Measurements from ENCODE around the gene ELOVL6. TPM values are rescaled to one million over a fixed set of nuclear protein-coding genes. Genes with fewer than 3 reads are reported as not detected.

Gene ELOVL6
- total and polyA plus RNA-seq, 10 of the 15 experiments (the other 5 are each of a cell fraction or from before 2014, with no cell fraction given) = 3.9 to 33.5 (median 8.1) TPM

DNA sequence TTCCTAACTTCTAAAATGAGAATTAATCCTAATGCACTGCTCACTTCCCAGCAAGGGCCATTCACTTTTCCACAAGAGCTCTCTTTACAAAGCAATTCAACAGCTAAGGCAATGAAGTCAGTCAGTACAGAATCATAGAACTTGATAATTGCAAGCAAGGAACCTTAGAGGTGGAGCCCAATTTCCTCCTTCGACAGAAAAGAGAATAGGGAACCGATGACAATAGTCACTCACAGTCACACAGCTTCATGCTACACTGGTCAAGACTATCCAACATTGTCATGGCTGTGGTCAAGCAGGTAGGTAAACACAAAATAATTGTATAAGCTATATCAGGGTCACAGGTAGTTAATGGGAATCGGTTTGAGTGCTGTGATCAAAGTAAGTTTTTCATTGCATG, 90.0 kb downstream of the ELOVL6 start (continued):
- TF ChIP-seq, protein P1, sequence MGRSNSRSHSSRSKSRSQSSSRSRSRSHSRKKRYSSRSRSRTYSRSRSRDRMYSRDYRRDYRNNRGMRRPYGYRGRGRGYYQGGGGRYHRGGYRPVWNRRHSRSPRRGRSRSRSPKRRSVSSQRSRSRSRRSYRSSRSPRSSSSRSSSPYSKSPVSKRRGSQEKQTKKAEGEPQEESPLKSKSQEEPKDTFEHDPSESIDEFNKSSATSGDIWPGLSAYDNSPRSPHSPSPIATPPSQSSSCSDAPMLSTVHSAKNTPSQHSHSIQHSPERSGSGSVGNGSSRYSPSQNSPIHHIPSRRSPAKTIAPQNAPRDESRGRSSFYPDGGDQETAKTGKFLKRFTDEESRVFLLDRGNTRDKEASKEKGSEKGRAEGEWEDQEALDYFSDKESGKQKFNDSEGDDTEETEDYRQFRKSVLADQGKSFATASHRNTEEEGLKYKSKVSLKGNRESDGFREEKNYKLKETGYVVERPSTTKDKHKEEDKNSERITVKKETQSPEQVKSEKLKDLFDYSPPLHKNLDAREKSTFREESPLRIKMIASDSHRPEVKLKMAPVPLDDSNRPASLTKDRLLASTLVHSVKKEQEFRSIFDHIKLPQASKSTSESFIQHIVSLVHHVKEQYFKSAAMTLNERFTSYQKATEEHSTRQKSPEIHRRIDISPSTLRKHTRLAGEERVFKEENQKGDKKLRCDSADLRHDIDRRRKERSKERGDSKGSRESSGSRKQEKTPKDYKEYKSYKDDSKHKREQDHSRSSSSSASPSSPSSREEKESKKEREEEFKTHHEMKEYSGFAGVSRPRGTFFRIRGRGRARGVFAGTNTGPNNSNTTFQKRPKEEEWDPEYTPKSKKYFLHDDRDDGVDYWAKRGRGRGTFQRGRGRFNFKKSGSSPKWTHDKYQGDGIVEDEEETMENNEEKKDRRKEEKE (IDR thresholded peaks at IDR 0.05) = no peak
- TF ChIP-seq, protein P2, sequence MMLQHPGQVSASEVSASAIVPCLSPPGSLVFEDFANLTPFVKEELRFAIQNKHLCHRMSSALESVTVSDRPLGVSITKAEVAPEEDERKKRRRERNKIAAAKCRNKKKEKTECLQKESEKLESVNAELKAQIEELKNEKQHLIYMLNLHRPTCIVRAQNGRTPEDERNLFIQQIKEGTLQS (IDR thresholded peaks at IDR 0.05; ENCODE audit: borderline replicate concordance, extremely low read depth, low read depth, low read length) = no peak
- no peak for TF ChIP-seq RELA (IDR thresholded peaks at IDR 0.05; ENCODE audit: borderline replicate concordance, partially characterized antibody)
- TF ChIP-seq POLR2A (IDR thresholded peaks at IDR 0.05; ENCODE audit: low read depth, low read length) = no peak
- TF ChIP-seq SIX5 (IDR thresholded peaks at IDR 0.05; ENCODE audit: low read depth, low read length, severe bottlenecking) = no peak
- peak; percentile 76 for TF ChIP-seq RUNX3 (IDR thresholded peaks at IDR 0.05; ENCODE audit: low read length)
- no peak for TF ChIP-seq FOS (IDR thresholded peaks at IDR 0.05; ENCODE audit: borderline replicate concordance, extremely low read depth, insufficient read length)
- TF ChIP-seq EZH2 (IDR thresholded peaks at IDR 0.05; ENCODE audit: borderline replicate concordance, control insufficient read depth, low read depth, low read length) = no peak
- TF ChIP-seq HDGF (IDR thresholded peaks at IDR 0.05) = no peak
- no peak for TF ChIP-seq CREM (IDR thresholded peaks at IDR 0.05; ENCODE audit: low read depth)
- TF ChIP-seq TAF1 (IDR thresholded peaks at IDR 0.05; ENCODE audit: borderline replicate concordance, low read depth, low read length) = no peak
- no peak for TF ChIP-seq JUNB (IDR thresholded peaks at IDR 0.05)
- no peak for TF ChIP-seq HDAC2 (IDR thresholded peaks at IDR 0.05)
- no peak for TF ChIP-seq RFX5 (IDR thresholded peaks at IDR 0.05; ENCODE audit: low read depth, low read length)
- peak; percentile 34; the same call in 1 of the 2 replicates for TF ChIP-seq DPF2 (IDR thresholded peaks at IDR 0.05)
- TF ChIP-seq JUND (IDR thresholded peaks at IDR 0.05; ENCODE audit: low read depth, low read length) = no peak
- TF ChIP-seq IKZF1 (conservative IDR thresholded peaks at IDR 0.05) = peak; percentile 52
- peak; percentile 73 for TF ChIP-seq MTA2 (IDR thresholded peaks at IDR 0.05; ENCODE audit: low read depth)
- peak; percentile 49 to 63; a peak in 2 of 4 replicates for TF ChIP-seq IKZF2 (IDR thresholded peaks at IDR 0.05)
- no peak; the same call in 1 of the 2 replicates for TF ChIP-seq ZNF217 (IDR thresholded peaks at IDR 0.05)
- no peak for TF ChIP-seq ZBED1 (IDR thresholded peaks at IDR 0.05; ENCODE audit: borderline replicate concordance)
- TF ChIP-seq ZNF207 (IDR thresholded peaks at IDR 0.05; ENCODE audit: borderline replicate concordance) = no peak
- TF ChIP-seq POU2F2 (IDR thresholded peaks at IDR 0.05; ENCODE audit: borderline replicate concordance, low read depth, low read length) = no peak
- TF ChIP-seq ZSCAN29 (IDR thresholded peaks at IDR 0.05) = no peak
- TF ChIP-seq, protein P3, sequence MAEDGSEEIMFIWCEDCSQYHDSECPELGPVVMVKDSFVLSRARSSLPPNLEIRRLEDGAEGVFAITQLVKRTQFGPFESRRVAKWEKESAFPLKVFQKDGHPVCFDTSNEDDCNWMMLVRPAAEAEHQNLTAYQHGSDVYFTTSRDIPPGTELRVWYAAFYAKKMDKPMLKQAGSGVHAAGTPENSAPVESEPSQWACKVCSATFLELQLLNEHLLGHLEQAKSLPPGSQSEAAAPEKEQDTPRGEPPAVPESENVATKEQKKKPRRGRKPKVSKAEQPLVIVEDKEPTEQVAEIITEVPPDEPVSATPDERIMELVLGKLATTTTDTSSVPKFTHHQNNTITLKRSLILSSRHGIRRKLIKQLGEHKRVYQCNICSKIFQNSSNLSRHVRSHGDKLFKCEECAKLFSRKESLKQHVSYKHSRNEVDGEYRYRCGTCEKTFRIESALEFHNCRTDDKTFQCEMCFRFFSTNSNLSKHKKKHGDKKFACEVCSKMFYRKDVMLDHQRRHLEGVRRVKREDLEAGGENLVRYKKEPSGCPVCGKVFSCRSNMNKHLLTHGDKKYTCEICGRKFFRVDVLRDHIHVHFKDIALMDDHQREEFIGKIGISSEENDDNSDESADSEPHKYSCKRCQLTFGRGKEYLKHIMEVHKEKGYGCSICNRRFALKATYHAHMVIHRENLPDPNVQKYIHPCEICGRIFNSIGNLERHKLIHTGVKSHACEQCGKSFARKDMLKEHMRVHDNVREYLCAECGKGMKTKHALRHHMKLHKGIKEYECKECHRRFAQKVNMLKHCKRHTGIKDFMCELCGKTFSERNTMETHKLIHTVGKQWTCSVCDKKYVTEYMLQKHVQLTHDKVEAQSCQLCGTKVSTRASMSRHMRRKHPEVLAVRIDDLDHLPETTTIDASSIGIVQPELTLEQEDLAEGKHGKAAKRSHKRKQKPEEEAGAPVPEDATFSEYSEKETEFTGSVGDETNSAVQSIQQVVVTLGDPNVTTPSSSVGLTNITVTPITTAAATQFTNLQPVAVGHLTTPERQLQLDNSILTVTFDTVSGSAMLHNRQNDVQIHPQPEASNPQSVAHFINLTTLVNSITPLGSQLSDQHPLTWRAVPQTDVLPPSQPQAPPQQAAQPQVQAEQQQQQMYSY (CRISPR knock-in tag; IDR thresholded peaks at IDR 0.05) = no peak
